ENCODE results near the gene GTF3A.
"Not testable (repeated sequence)": the region's sequence is repeated elsewhere in the genome, so short reads cannot be mapped to it uniquely, and the experiment has no call there.

GTF3A gene

GRCh38 chr13:27424246-27425157, at the start of gene GTF3A:
Gene GTF3A, plus strand, starts transcription at chr13:27424619.
- FAIRE-seq = no peak

GRCh38 chr13:27374650-27375049, 49.8 kb upstream of the GTF3A start:
- FAIRE-seq = peak; percentile 70

DNA sequence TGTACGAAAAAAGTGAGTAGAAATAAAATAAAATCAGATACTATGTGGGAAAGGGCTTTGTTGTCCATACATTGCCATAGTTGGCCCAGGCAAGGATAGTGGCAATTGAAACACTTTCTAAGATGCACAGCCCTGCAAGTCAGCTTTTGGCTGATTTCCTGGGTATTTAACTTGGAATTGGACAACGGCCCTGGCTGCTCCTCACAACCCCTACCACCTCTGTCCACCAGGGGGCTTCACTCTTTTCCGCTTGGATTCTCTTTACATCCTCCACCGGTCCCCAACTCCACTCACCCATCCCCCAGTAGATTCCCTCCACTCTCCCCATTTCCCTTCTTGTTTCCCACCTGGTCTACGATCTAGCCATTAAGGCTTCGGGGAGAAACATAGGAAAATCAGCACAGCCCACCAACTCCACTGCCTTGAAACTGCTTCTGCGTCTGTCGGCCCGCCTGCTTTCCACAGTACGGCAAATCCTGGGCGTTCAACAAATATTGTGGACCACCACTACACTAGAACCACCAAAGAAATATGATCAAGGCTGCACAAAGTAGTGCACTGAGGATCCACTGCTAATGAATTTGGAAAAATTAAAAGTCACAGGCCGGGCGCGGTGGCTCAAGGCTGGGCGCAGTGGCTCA, 48.6 kb upstream of the GTF3A start:
- no peak for FAIRE-seq

DNA sequence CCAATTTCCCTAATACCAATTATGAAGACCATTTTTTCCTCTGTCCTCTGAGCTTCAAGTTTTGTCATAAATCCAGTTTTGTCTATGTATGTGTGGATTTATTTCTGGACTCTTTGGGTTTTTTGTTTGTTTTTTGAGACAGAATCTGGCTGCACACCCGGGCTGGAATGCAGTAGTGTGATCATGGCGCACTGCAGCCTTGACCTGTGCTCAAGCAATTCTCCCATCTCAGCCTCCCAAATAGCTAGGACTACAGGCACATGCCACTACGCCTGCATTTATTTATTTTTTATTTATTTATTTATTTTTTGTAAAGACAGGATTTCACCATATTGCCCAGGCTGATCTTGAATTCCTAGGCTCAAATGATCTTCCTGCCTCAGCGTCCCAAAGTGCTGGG, 45.3 kb upstream of the GTF3A start:
- no peak for FAIRE-seq

DNA sequence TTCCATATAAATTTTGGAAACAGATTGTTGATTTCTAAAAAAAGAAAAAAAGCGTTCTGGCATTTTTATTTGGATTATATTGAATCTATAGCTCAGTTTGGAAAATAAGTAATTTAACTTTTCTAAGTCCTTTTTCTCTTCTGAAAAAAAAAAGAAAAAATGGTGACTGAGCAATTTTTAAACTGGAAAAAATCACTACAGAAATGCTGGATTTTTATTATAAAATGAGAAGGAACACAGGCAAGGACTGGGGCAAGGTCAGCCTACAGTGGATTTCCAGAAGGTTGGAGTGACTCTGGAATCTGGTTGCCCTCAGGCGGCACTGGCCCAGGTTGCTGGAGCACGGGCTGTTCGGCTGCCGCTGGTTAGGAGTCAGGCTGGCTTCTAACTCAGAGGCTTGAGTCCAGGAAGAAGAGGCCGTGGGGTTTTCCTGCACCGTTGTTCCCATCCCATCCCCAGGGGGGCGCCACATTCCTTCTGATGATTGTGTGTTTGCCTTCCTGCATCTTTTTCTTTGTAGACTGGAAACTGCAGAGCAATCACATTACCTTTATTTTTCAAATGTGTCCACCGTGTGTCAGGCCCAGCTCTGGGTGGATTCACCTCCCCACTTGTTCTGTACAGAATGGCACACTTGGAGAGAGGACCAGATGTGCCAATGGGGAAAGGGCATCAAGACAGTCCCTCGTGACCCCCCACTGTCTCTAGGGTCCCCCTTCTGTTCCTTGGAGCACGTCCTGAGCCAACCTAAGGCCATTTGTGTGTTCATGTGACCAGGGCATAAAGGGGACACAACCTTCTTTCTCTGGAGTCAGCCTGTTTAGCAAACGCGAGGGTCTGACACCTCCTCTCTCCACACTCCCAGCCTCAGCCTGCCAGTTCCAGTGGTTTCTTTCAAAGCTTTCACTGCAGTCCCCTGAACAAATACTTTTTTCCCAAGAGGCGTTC, 44.5 kb upstream of the GTF3A start:
- no peak for FAIRE-seq

DNA sequence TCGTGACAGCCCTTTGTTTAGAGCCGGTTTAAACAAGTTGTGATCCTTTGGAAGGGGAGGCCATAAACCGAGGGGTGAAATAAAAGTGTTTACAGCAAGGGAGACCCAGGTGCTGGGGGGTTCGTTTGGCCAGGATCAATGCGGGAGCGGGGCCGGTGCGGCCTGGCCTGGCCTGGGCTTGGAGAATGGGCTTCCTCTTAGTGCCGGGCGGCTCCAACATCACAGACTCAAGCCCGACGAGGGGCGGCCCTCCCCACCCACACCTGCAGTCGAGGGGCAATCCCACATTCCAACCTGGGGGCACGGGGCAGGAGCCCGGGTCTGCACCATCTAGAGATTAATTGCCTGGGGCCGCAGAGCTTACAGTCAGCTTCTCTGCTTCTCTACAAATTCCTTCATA, 42.8 kb upstream of the GTF3A start:
- FAIRE-seq = no peak

DNA sequence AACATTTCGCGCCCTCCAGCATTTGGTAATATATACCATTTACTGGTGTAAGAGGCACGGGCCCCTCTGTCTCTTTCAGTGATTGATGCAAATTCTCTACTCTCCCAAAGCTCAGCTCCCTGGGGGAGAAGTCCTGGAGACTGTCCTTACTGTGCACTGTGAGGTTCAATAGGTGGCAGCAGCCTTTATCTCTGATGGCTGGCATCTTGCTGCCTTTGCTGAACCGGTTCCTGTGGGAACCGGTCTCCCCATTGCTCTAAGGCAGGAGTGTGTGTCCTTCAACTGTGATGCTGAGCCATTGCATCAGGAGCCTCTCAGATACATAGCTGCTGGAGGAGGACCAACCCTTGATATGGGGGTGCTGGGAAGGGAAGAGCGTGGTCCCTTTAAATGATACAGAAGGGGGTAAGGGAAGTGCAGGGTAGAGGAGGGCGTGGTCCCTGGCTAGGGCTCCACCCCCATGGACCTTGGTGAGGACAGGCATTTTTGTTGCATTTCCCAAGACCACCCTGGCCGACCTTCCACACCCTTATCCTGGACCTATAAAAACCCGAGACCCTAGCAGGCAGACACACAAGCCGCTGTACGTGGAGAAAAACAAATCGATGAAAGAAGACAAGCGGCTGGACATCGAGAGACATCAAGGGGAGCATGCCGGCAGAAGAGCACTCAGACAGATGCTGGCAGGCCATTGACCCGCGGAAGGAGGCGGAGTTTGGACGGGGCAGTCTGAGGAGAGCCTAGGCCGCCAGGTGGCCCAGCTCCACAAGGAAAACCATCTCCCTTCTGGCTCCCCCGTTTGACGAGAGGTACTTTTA, 41.1 kb upstream of the GTF3A start:
- no peak for FAIRE-seq

- FAIRE-seq = no peak
Observed at GRCh38 chr13:27384285-27384684, 40.1 kb upstream of the GTF3A start.

DNA sequence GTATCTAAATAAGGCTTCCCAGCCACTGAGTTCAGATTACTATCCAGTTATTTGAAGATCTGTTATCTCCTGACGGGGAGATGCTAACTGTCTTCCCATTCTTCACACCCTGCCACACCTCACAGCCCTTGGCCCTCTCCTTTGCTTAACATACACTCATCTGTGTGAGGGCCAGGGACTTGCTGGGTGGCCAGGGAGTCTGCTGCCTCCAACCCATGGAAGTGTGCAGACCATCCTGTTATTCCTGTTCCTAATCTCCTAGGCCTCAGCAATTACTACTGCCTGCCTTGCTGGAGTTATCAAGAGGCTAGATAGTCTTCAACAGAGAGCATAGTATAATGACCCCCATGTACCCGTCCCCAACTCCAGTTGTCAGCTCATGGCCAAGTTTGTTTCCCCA, 36.2 kb upstream of the GTF3A start:
- no peak for FAIRE-seq

DNA sequence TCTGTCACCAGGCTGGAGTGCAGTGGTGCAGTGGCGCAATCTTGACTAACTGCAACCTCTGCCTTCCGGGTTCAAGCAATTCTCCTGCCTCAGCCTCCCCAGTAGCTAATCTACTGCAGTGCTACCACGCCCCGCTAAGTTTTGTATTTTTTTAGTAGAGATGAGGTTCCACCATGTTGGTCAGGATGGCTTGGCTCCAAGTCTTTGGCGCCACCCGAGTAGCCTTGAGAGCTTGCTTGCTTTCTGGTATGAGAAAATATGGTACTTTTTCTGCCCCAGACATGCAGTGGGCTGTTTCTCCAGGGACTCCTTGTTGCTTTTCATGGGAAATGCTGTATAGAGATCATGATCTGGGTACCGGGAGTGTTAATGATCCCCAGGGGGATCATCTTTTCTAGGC, 34.5 kb upstream of the GTF3A start:
- no peak for FAIRE-seq

- FAIRE-seq = no peak
Observed at GRCh38 chr13:27391471-27391870, 32.9 kb upstream of the GTF3A start.

DNA sequence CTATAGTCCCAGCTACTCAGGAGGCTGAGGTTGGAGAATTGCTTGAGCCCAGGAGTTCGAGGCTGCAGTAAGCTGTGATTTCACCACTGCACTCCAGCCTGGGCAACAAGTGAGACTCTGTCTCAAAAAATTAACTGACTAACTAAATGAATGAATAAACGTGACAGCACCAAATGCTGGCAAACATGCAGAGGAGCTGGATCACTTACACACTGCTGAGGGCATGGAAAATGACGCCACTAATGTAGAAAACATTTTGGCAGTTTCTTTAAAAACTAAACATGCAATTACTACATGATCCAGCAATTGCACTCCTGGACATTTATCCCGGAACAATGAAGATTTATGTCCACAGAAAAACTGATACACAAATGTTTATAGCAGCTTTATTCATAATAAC, 31.3 kb upstream of the GTF3A start:
- no peak for FAIRE-seq

DNA sequence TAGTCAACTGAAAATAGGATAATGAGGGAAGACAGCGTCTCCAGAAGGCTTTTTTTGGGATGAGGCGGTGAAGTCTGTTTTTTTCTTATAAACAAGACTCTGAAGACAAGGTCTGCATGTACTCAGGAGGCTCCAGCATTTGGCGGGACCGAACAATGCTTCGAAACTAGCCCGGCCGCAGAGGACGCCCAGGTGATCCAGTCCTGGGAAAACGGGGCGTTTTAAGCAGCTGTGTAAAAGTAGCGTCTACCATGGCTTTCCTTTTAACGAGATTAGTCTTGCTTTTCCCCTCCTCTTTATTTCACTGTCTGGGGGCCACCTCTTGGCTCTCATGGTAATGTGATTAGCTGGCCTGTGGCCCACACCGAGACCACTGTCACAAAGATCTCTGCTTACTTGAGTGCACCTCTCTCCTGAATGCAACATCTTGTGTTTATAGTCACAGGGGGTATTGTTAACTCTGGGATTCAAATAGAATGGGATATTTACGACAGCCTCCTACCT, 29.4 kb upstream of the GTF3A start:
- no peak for FAIRE-seq

DNA sequence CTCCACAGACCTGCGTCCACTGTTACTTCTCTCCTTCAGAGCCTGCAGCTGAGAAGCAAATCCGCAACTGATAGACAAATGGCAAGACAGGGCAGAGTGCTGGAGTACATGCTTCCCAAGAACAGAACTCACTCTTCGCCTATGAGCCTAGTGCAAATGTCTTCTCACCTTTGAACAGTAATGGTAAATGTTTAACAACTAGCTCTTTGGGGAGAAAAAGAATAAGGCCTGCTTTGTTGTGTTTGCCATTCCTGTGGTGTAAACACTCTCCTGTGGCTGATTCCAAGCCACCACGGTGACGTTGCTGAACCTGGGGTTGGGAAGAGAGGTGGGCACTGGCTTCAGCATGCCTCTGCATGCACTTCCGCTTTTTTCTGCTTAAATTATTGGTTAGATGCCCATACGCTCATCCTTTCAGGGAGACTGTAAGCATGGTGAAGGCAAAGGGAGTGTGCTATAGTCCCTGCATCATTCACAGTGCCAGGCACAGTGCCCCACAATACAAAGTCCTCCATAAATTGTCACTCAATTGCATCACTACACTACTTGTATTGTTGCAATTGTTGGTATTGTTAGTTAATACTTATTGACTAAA, 28.1 kb upstream of the GTF3A start:
- no peak for FAIRE-seq

DNA sequence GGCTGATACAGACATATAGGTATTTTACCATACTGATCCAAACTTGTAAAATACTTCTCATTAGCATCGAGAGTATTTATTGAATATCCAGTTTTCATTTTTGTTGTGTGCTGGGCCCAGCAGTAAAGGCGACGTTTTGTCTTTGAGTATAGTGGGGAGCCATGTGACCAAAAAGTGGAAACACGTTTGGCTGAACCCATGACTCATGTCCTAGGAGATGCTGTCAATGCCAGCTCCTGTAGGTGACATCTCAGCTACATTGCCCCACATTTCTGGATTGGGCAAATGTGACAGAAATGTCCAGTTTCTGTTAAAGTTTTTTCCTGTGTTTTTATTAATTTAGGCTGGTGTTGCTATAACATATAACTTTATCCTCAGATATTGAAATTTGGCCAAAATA, 26.1 kb upstream of the GTF3A start:
- no peak for FAIRE-seq

DNA sequence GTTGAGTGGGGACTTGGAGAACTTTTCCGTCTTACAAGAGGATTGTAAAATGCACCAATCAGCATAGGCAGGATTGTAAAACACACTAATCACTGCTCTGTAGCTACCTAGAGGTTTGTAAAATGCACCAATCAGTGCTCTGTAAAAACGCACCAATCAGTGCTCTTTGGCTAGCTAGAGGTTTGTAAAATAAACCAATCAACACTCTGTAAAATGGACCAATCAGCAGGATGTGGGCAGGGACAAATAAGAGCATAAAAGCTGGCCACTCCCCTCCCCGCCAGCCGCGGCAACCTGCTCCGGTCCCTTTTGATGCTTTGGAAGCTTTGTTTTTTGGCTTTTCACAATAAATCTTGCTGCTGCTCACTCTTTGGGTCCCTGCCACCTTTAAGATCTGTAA, 24.0 kb upstream of the GTF3A start:
- not testable (repeated sequence) for FAIRE-seq

DNA sequence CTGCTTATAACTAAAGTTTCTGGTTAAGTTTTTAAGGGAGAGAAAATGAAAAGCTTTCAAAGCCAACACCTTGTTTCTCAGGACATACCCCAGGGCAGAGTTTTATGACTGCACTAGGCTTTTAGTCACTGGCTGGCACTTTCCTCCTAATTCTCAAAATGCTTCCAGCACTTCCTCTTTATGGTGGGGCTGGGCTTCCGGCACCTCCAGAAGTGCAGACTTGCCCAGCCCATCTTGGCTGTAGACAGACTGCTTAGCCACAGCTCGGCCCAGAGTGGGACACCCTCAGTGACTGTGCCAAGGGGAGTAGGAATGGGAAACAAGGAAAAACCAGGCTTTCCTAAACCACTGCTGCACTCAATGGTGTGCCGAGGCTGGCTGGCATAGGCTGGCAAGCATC, 23.2 kb upstream of the GTF3A start:
- FAIRE-seq = no peak

GRCh38 chr13:27403203-27403678, 21.2 kb upstream of the GTF3A start:
- FAIRE-seq = no peak

GRCh38 chr13:27403727-27404385, 20.6 kb upstream of the GTF3A start:
- FAIRE-seq = no peak

GRCh38 chr13:27404680-27405079, 19.7 kb upstream of the GTF3A start:
- FAIRE-seq = no peak

GRCh38 chr13:27405546-27406134, 18.8 kb upstream of the GTF3A start:
- FAIRE-seq = no peak
